ENCODE data around the gene SLC17A3.

Gene SLC17A3, protein sequence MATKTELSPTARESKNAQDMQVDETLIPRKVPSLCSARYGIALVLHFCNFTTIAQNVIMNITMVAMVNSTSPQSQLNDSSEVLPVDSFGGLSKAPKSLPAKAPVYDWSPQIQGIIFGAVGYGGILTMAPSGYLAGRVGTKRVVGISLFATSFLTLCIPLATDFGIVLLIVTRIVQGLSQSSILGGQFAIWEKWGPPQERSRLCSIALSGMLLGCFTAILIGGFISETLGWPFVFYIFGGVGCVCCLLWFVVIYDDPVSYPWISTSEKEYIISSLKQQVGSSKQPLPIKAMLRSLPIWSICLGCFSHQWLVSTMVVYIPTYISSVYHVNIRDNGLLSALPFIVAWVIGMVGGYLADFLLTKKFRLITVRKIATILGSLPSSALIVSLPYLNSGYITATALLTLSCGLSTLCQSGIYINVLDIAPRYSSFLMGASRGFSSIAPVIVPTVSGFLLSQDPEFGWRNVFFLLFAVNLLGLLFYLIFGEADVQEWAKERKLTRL

GRCh38 chr6:25874118-25874517 lies at the start of gene SLC17A3:
TSS of gene SLC17A3 (minus strand) at chr6:25874243. CDS start at chr6:25868387, 5,856 bp downstream.
- DNase-seq (ENCODE audit: low spot score): no peak

DNA sequence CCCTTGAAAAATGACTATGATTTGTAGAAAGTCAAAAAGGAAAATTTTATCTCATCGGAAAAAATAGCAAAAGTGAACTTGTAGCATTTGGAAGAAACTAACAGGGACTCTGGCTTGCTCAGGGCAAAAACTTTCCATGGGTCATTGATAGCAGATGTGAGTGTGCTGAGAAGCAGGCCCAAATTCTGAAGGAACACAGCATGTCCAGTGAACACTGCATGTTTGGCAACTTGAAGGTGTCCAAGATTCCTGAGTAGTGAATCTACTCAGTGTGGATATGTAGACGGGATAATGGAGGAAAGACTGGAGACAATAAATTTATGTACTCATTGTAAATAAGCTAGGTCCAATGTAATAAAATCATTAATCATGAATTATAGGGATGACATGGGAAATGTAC lies 48.3 kb upstream of the SLC17A3 start:
- DNase-seq (ENCODE audit: low spot score): no peak

DNA sequence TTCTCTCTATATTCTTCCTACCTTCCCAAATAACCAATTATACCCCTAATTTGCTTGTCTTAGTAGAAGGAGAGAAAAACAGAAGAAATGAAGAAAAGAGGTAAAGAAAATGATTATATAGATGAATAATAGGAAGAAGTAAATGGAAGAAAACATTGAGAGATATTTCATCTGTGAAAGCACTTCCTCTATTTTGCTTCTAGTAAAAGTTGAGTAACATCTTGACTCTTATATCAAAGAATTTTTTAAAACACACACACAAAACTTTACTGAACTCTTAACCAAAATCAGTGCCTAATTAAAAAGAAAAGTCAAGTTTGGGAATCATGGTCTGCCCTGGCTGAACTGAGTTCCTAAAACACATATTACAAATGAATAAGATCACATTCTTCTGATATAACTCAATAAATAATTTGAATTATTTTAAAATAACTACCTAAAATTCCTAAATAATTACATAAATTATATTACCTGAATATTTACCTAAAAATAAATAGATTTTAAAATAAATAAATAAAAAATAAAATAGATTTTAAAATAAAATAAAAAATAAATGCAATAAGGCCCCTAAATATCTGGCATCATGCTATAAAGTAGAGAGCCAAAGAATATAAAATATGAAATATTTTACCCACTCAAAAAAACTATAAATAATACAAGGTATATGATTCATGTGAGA lies 47.6 kb upstream of the SLC17A3 start:
- DNase-seq (ENCODE audit: low spot score): no peak

DNA sequence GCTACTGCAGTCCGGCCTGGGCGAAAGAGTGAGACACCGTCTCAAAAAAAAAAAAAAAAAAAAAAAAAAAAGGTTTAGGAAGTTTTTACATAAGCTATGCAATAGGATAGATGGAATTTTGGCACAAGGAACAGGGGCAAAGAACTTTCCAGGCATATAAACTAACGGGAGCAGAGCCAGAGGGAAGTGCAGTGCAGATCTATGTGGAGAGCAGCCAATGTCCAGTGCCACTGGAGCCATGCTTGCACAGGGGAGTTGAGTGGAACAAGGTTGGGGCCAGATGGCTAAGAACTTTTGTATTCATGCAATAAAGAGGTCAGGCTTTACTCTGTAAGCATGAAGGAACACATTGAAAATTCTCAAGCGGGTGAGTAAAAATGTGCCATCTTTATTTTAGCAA lies 45.6 kb upstream of the SLC17A3 start:
- DNase-seq (ENCODE audit: low spot score): no peak

DNA sequence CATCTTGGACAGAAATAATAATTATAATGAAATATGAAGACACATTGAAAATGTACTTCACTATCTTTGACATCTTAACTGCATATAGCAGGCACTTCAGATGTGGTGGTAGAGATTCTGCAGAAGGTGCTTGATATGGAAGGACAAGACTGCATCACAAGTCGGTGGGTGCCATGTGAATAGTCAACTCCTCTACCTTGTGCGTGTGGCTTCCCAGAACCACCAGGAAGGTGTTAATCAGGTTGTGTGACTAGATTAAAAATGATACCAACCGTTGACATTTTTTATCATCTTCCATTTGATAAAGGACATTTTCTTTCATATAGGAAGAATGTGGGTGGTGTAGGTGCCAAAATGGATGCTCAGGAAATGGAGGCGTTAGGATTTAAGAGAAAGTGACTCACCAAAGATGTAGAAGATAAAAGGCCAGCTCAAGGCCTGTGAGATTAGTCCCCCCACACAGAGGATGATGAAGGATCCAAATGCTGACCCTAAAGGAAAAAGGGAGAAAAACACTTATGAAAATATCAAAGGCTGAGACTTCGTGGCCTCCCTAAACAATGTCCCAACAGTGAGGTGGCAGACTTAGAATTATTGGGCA lies 44.1 kb upstream of the SLC17A3 start:
- DNase-seq (ENCODE audit: low spot score): no peak

DNA sequence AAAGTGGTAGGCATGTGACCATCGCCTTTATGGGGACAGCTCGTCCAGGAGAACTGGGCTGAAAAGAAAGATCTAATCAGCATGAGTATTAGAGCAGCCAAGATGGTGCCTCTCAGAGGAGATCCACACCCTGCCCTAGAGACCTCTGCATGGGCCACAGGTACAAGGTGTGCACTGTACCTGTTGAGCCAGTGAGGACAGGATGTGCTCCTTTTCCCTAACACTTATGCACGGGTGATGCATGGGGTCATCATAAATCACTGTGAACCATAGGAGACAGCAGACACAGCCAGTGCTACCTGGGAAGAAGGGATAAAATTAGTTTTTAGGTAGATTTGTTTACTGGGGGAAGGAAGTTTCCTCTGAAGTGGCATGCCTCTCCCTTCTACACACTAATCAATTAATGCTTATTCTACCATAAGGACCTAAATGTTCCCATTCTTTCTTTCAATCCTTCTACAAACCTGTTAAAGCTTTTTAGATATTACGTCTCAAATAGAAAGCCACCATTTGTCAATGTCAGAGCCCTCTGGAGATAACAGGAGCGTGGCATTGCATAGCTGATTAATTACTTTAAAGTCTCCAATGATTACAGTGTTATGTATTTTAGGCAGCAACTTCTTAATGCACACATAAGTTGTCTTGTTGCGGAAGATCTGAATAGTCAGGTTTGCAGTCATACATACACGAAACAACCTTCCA lies 42.9 kb upstream of the SLC17A3 start:
- DNase-seq (ENCODE audit: low spot score): no peak

DNA sequence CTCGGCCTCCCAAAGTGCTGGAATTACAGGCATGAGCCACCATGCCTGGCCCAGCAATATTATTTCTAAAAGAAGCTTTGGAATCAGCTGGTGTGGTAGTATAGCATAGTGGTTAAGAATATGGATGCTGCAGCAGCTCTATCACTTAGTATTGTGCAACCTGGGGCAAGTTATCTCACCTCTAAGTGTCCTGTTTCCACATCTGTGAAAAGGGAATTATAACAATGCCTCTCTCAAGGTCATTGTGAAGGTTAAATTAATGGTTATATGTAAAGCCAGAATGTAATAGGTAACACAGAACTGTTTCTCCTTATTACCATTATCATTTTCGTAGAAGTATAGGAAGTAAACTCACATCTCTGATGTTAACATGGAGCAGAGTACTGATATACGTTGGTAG lies 42.3 kb upstream of the SLC17A3 start:
- no peak for DNase-seq (ENCODE audit: low spot score)

GRCh38 chr6:25913741-25914140 lies 39.7 kb upstream of the SLC17A3 start:
- no peak for DNase-seq (ENCODE audit: low spot score)

GRCh38 chr6:25911351-25911750 lies 37.3 kb upstream of the SLC17A3 start:
- DNase-seq (ENCODE audit: low spot score): no peak

DNA sequence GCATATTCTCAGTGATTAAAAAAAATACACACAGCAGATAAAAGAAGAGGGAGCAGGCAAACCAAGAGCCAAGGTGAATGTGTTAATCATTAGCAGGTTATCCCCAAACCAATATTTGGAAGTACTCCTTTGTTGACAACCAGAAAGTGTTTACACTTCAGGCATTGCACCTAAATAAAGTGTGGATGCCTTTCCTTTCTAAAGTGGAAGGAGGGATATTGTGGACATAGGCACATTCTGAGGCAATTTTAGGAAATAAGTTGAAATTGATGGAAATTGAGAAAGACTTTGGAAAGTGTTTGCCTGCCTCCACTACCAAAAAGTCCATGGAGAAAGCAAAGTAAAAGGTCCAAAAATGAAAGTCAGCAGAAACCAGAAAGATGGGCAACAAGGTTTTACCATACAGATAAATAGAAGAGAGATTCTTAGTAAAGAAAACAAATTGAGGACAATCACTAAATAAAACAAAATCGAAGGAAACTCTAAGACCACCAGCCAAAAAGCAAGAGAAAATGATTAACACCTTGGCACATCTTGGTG lies 33.5 kb upstream of the SLC17A3 start:
- no peak for DNase-seq (ENCODE audit: low spot score)

DNA sequence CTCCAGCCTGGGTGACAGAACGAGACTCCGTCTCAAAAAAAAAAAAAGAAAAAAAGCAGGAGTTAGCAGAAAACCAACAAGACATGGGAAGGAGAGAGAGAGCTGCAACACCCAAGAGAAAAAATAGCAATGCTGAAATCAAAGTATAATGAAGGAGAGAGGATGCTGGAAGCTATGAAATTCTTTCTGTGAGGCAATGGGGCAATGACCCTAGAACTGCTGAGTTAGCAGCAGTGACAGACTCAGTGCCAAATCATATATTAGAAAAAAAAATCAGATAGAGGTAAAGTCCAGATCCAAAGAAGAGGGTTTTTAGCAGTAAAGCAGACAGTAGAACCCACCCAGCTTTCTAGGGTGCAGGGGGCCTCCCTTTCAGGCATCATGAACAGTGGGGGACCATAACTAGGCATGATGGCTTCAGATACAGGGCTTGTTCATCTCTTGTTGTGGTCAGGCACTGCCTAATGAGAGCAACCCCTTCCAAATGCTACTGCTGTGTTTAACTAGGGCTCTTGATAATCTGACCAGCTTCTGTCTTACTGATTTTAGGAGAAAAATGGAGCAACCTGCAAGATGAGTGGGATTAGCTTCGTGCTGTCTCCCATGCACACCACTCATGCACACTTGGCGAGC lies 29.5 kb upstream of the SLC17A3 start:
- no peak for DNase-seq (ENCODE audit: low spot score)

- no peak for DNase-seq (ENCODE audit: low spot score)
Measured at GRCh38 chr6:25902071-25902470, 28.0 kb upstream of the SLC17A3 start.

- no peak for DNase-seq (ENCODE audit: low spot score)
Measured at GRCh38 chr6:25900843-25901242, 26.8 kb upstream of the SLC17A3 start.

- no peak for DNase-seq (ENCODE audit: low spot score)
Measured at GRCh38 chr6:25899580-25900408, 25.8 kb upstream of the SLC17A3 start.

GRCh38 chr6:25899123-25899522 lies 25.1 kb upstream of the SLC17A3 start:
- DNase-seq (ENCODE audit: low spot score): no peak

DNA sequence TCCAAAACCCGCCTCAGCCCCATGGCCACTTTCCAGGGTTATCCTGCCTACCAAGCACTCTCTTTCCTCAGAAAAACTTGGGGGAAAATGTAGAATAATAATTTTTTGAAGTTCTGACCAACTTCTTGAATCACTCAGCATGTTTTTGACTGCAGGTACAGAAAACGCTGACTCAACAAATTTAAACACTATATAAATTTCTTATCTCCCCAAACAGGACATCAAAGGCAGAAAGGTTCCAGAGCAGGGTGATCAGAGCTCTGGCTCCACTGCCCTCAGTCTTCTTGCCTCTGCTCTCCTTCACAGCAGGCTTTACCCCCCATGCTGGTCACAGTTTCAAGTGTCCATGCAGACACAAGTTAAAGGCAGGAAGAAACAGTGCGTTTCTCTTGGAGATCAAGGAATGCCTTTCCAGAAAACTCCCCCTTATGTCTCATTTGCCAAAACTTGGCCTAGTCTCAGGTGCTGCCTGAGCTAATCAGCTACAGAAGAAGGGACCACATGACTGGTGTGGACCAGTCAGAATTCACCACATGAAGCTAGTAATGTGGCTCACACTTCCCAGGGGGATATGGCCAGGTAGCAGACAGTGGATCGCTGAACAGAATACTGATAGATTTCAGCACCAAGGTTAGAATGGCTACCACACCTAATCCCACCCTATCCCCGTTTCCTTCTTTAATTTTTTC lies 24.4 kb upstream of the SLC17A3 start:
- no peak for DNase-seq (ENCODE audit: low spot score)

DNA sequence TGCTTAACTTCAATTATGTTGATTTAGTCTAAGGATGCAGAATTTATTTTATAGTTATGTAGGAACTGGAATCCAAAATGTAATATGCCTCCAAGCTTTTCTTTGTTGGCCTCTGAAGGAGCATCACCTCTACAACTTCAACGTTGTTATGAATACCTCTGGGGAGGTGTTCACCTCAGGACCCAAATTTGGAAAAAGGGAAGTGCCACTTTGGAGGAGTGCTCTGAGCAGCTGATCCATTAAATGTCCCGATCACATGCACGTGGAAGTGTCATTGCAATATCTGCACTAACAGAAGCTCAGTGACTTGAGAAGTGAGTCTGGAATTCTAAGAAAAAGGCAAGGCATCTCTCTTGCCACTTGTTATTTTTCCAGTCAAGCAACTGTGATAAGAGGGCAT lies 22.2 kb upstream of the SLC17A3 start:
- no peak for DNase-seq (ENCODE audit: low spot score)

DNA sequence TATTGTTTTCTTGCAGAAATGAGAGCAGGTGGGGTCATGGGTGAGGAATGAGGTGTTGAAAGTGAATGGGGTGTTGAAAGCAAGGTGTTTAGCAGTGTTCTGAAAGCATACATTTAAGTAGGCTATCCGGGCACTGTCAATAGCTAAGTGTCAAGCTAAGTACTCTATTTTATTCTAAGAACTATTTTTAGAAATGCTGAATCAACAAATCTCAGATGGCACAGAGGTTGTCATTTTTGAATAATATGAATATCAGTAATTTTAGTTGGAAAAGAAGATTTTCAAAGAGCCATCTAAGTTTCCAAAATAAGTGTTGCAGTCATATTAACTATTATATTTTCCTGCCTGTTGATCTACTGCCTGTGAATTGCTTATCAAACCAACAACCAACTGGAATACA lies 21.7 kb upstream of the SLC17A3 start:
- no peak for DNase-seq (ENCODE audit: low spot score)

- DNase-seq (ENCODE audit: low spot score): no peak
Measured at GRCh38 chr6:25893778-25894177, 19.7 kb upstream of the SLC17A3 start.

DNA sequence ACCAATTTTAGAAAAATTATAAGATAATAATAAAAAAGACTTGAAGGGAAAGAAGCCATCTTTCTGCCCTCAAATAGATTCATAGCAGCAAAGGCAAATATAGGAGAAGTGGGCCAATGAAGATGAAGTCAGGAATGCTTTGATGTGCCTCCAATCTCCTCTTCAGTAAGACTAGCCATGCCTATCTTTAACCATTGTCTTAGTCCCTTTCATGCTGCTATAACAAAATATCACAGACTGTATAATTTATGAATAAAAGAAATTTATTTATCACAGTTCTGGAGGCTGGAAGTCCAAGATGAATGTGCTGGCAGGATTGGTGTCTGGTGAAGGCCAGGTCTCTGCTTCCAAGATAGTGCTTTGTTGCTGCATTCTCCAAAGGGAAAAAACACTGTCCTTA lies 18.8 kb upstream of the SLC17A3 start:
- DNase-seq (ENCODE audit: low spot score): no peak

Data from hematopoietic multipotent progenitor cell treated with erythropoietin and hydrocortisone succinate and interleukin-3 and kit ligand, for 15 days (in vitro differentiated cells).